ENCODE data around the gene PURB. TPM values are rescaled to one million over a fixed set of nuclear protein-coding genes. Genes with fewer than 3 reads are reported as not detected.

PURB gene
- total RNA-seq, 1 donor from 2014 or later, result 19.2 TPM

DNA sequence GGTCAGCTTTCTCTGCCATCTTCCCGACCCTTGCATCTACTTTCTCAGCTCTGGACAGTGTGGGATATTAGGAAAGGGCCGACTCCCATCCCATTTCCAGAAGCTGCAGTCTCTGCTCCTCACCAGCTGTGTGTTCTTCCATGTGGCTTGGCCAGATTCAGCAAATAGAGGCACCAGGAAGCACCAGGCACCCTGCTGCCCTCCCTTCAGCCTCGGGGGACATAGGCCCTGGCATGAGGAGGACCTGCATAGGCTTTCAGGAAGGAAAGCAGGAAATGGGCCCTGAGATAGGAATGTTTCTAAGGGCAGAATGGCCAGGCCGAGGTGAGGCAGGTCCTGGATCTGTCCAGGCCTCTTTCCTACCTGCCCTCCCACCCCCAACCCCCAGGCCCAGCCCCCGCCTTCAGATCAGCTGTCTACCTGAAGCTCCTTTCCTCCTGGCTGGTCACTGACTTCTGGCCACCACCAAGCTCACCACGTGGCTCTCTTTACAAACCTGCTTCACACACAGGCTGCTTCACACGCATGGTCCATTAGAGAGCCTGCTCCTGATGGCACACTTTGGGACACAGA is 27.5 kb upstream of the PURB start:
- Histone ChIP-seq H3K4me3 (no peak overlapping the region), H3K9me3 (no peaks in the 10 kb centered on the region), H3K27me3 (no peaks in the 10 kb centered on the region), H3K4me1 (peaks cover 6% of the 10 kb centered on the region), H3K36me3 (no peaks in the 10 kb centered on the region), H3K27ac (no peak overlapping the region)
- DNase-seq (ENCODE audit: extremely low spot score in 2 of 2), result no peak
- TF ChIP-seq POLR2AphosphoS5 (IDR thresholded peaks at IDR 0.05; ENCODE audit: insufficient read depth in 1 of 2, low read depth in 1 of 2), result no peak
- intact Hi-C loops (cut with DNase I), result no loop called here

DNA sequence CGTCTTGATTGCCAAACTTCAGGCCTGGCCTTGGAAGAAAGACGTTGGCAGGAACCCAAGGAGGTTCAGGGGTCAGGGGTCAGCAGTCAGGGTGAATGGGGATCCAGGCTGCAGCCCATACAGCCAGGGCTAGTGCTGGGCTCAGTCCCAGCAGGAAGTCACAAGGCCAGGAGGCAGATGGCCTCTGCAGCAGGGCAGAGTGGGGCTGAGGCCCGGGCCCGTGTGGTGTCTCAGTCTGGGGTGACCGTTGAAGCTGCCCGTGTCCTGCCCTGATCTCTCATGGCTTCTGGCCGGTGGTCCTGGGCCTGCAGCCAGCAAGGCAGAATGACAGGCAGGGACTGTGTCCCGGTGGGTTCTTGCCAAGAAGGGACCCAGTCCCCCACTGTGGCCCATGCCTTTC is 26.6 kb upstream of the PURB start:
- Histone ChIP-seq H3K27ac (no peak overlapping the region), H3K4me1 (peaks cover 6% of the 10 kb centered on the region), H3K36me3 (no peaks in the 10 kb centered on the region), H3K9me3 (no peaks in the 10 kb centered on the region), H3K4me3 (no peak overlapping the region), H3K27me3 (no peaks in the 10 kb centered on the region)
- TF ChIP-seq POLR2AphosphoS5 (IDR thresholded peaks at IDR 0.05; ENCODE audit: insufficient read depth in 1 of 2, low read depth in 1 of 2) (no peak), POLR2A (IDR thresholded peaks at IDR 0.05) (no peak)
- TF ChIP-seq, protein P1, sequence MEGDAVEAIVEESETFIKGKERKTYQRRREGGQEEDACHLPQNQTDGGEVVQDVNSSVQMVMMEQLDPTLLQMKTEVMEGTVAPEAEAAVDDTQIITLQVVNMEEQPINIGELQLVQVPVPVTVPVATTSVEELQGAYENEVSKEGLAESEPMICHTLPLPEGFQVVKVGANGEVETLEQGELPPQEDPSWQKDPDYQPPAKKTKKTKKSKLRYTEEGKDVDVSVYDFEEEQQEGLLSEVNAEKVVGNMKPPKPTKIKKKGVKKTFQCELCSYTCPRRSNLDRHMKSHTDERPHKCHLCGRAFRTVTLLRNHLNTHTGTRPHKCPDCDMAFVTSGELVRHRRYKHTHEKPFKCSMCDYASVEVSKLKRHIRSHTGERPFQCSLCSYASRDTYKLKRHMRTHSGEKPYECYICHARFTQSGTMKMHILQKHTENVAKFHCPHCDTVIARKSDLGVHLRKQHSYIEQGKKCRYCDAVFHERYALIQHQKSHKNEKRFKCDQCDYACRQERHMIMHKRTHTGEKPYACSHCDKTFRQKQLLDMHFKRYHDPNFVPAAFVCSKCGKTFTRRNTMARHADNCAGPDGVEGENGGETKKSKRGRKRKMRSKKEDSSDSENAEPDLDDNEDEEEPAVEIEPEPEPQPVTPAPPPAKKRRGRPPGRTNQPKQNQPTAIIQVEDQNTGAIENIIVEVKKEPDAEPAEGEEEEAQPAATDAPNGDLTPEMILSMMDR (IDR thresholded peaks at IDR 0.05), result no peak
- no peak for DNase-seq (ENCODE audit: extremely low spot score in 2 of 2)
- intact Hi-C loops (cut with DNase I), result no loop called here

DNA sequence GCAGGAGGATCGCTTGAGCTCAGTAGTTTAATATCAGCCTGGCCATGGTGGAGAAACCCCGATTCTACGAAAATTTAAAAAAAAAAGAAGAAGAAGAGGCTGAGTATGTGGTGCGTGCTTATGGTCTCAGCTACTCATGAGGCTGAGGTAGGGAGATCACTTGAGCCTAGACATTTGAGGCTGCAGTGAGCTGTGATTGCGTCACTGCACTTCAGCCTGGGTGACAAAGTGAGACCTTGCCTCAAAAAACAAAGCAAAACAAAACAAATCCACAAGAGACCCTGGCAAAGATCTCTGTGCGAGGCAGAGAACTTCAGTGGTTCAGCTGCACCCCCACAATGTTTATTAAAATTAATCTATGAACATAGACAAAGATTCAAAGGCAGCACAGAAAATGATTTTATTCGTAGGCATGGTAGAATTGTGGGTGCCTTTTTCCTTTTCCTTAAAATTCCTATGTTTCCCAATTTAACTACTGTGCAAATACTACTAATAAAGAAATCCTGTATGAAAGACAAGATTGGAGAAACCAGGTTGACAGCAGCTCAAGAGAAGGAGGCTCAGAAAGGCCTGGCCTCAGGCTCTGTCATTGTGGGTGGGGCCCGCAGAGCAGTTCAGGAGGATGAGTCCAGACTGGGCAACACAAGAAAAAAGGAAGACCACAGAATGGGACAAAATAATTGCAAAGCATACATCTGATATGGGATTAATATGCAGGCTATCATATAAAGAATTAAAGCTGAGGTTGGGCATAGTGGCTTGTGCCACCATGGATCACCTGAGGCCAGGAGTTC is 24.5 kb upstream of the PURB start:
- Histone ChIP-seq H3K4me1 (peaks cover 6% of the 10 kb centered on the region), H3K27ac (no peak overlapping the region), H3K4me3 (no peak overlapping the region), H3K9me3 (no peaks in the 10 kb centered on the region), H3K27me3 (no peaks in the 10 kb centered on the region), H3K36me3 (no peaks in the 10 kb centered on the region)
- intact Hi-C loops (cut with DNase I), result no loop called here
- TF ChIP-seq POLR2A (IDR thresholded peaks at IDR 0.05) (no peak), POLR2AphosphoS5 (IDR thresholded peaks at IDR 0.05; ENCODE audit: insufficient read depth in 1 of 2, low read depth in 1 of 2) (no peak)
- TF ChIP-seq, protein P1 (IDR thresholded peaks at IDR 0.05), result no peak
- no peak for DNase-seq (ENCODE audit: extremely low spot score in 2 of 2)

DNA sequence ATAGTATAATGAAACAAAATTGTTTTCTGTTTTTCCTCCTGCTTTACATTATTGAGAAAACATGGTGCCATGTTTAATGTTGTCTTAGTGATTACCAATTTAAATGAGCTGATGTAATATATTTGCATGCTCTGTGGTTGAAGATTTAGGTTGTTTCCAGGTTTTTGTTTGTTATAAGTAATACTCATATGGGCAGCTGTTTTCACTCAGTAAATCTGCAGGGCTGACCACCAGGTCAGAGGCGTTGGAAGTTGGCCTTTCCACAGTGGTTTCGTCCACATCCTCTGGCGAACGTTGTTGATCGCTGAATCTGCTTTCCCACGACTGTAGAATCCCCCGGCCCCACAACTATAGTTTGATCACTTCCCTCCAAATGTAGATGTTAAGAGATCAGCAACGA is 21.6 kb upstream of the PURB start:
- Histone ChIP-seq H3K36me3 (no peaks in the 10 kb centered on the region), H3K27me3 (no peaks in the 10 kb centered on the region), H3K9me3 (no peaks in the 10 kb centered on the region), H3K4me3 (no peak overlapping the region), H3K4me1 (no peaks in the 10 kb centered on the region), H3K27ac (no peak overlapping the region)
- intact Hi-C loops (cut with DNase I), result no loop called here
- no peak for DNase-seq (ENCODE audit: extremely low spot score in 2 of 2)
- TF ChIP-seq POLR2AphosphoS5 (IDR thresholded peaks at IDR 0.05; ENCODE audit: insufficient read depth in 1 of 2, low read depth in 1 of 2) (no peak), POLR2A (IDR thresholded peaks at IDR 0.05) (no peak)
- TF ChIP-seq, protein P1 (IDR thresholded peaks at IDR 0.05), result no peak

DNA sequence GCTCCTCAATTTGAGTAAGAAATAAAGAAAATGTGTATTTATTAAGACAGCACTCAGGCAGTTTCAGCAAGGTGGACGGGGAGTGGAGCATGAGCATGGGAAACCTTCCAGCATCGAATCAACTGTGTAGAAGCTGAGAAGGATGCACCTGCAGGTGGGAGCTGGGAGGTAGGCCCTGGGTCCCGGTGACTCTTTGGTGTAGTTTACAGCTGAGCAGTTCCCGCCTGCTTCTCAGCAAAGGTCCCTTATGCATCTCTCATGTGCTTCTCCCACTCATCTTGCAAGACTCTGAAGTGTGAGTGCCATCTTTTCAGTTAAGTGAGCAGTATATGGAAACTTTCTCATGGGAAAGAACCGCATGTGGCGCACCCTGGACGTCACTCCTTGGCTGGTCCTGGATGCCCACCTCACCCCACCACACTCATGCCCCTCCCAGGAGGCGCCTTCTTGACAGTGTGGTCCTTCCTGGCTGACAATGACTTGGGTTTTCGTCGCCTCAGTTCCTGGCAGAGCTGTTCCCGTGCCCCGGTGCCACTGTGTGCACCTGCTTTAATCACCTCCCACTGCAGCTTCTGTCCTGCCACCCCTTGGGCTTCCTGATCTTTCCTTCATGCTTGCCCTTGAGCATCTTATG is 19.8 kb upstream of the PURB start:
- no peak for DNase-seq (ENCODE audit: extremely low spot score in 2 of 2)
- Histone ChIP-seq H3K4me3 (no peak overlapping the region), H3K27ac (no peak overlapping the region), H3K9me3 (no peaks in the 10 kb centered on the region), H3K36me3 (no peaks in the 10 kb centered on the region), H3K27me3 (no peaks in the 10 kb centered on the region), H3K4me1 (no peaks in the 10 kb centered on the region)
- no peak for TF ChIP-seq POLR2AphosphoS5 (IDR thresholded peaks at IDR 0.05; ENCODE audit: insufficient read depth in 1 of 2, low read depth in 1 of 2)
- TF ChIP-seq, protein P1 (IDR thresholded peaks at IDR 0.05), result no peak
- no peak for TF ChIP-seq POLR2A (IDR thresholded peaks at IDR 0.05)
- intact Hi-C loops (cut with DNase I), result no loop called here
